Astrocyte (in vitro differentiated cells and primary cell): ENCODE data around the gene STARD13.

Experiments used
- EZH2 ChIP-seq: IDR thresholded peaks from 2 replicates; pipeline ENCODE4 v1.6.1; 2012; ENCODE audit warnings: mild to moderate bottlenecking, low read length, inconsistent platforms; ENCODE audit not compliant: insufficient read depth
- TF ChIP-seq, protein P1 (sequence below): IDR thresholded peaks from 2 replicates; pipeline ENCODE4 v1.5.1; 2011; ENCODE audit warnings: low read depth, mild to moderate bottlenecking, inconsistent platforms, low read length, moderate library complexity; ENCODE audit not compliant: insufficient read depth

DNA sequence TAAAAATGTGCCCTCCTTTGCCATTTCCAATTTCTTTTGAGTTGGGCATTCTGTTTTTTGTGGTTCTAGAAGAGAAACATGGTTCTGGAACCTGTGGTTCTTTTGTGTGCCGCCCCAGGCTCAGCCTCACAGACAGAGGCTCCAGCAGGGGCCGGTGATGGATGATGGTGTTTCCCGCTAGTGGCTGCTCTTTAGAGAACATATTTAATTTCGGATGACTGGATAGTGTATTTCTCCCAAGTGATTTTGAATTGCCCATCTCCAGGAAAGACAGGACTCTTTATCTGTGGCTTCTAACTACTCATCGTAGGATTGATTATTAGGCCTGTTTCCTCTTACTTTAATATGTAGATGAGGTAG, 194.2 kb downstream of the STARD13 start:
- TF ChIP-seq, protein P1, sequence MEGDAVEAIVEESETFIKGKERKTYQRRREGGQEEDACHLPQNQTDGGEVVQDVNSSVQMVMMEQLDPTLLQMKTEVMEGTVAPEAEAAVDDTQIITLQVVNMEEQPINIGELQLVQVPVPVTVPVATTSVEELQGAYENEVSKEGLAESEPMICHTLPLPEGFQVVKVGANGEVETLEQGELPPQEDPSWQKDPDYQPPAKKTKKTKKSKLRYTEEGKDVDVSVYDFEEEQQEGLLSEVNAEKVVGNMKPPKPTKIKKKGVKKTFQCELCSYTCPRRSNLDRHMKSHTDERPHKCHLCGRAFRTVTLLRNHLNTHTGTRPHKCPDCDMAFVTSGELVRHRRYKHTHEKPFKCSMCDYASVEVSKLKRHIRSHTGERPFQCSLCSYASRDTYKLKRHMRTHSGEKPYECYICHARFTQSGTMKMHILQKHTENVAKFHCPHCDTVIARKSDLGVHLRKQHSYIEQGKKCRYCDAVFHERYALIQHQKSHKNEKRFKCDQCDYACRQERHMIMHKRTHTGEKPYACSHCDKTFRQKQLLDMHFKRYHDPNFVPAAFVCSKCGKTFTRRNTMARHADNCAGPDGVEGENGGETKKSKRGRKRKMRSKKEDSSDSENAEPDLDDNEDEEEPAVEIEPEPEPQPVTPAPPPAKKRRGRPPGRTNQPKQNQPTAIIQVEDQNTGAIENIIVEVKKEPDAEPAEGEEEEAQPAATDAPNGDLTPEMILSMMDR: no peak
- TF ChIP-seq EZH2: no peak
